ENCODE measurements around the gene MAP7. TPM values are rescaled to one million over a fixed set of nuclear protein-coding genes. Genes with fewer than 3 reads are reported as not detected.

The MAP7 gene
- total RNA-seq, 2 donors from 2014 or later: 35.1 to 45.2 TPM

GRCh38 chr6:136467186-136467585 lies 83.0 kb downstream of the MAP7 start:
- TF ChIP-seq POLR2AphosphoS5 (IDR thresholded peaks at IDR 0.05) (no peak), CTCF (IDR thresholded peaks at IDR 0.05) (no peak)
- Histone ChIP-seq H3K9me3 (no peaks in the 10 kb centered on the region), H3K27me3 (replicated peaks; ENCODE audit: insufficient read depth) (no peaks in the 10 kb centered on the region), H3K4me3 (no peak overlapping the region), H3K27ac (no peak overlapping the region), H3K36me3 (no peaks in the 10 kb centered on the region), H3K4me1 (replicated peaks) (no peaks in the 10 kb centered on the region)
- no peak for DNase-seq (ENCODE audit: low spot score)
- WGBS: 69% methylated on average over 1 of the region's 1 CpG
- intact Hi-C loops (cut with DNase I): no loop called here

- no peak for DNase-seq (ENCODE audit: low spot score)
- no peaks in the 10 kb centered on the region for H3K36me3 ChIP-seq
- WGBS: 52% methylated on average over 4 of the region's 4 CpGs
- H3K4me3 ChIP-seq: no peak overlapping the region
- TF ChIP-seq POLR2A (IDR thresholded peaks at IDR 0.05): no peak
- no peaks in the 10 kb centered on the region for H3K27me3 ChIP-seq (replicated peaks; ENCODE audit: insufficient read depth)
- intact Hi-C loops (cut with DNase I): no loop called here
- no peaks in the 10 kb centered on the region for H3K9me3 ChIP-seq
- no peaks in the 10 kb centered on the region for H3K4me1 ChIP-seq (replicated peaks)
- H3K27ac ChIP-seq: no peak overlapping the region
Measured at GRCh38 chr6:136466777-136467176, 83.4 kb downstream of the MAP7 start.

DNA sequence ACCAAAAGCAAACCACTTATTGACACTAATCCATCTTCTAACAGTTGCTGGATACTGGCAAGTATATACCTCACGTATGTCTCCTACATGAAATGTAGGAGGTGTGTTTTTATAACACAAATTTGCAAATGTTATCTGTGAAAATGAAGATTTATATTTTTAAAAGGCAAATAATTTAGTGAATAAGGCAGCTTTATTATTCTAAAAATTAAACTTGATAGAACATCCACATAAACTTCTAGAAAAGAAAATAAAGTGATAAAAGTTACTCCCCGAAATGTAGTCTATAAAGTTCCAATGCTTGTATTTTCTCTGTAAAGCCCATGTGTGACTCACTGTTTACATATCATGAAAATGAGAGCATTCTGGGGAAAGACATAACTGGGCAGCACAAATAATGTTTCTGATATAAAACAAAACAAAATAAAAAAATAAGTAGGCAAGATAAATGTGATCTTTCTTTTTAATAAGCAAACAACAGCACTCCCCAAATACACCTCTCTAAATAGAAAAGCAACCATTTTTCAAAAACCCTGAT lies 84.4 kb downstream of the MAP7 start:
- TF ChIP-seq POLR2AphosphoS5 (IDR thresholded peaks at IDR 0.05): no peak
- no peak for TF ChIP-seq CTCF (IDR thresholded peaks at IDR 0.05)
- TF ChIP-seq POLR2A (IDR thresholded peaks at IDR 0.05): no peak
- H3K27ac ChIP-seq: no peak overlapping the region
- no peaks in the 10 kb centered on the region for H3K9me3 ChIP-seq
- 41% methylated on average over 2 of the region's 2 CpGs for WGBS
- no peaks in the 10 kb centered on the region for H3K36me3 ChIP-seq
- no peaks in the 10 kb centered on the region for H3K4me1 ChIP-seq (replicated peaks)
- DNase-seq (ENCODE audit: low spot score): no peak
- no peaks in the 10 kb centered on the region for H3K27me3 ChIP-seq (replicated peaks; ENCODE audit: insufficient read depth)
- intact Hi-C loops (cut with DNase I): no loop called here
- no peak overlapping the region for H3K4me3 ChIP-seq

- intact Hi-C loops (cut with DNase I): no loop called here
- H3K4me1 ChIP-seq (replicated peaks): no peaks in the 10 kb centered on the region
- no peak for DNase-seq (ENCODE audit: low spot score)
- H3K36me3 ChIP-seq: no peaks in the 10 kb centered on the region
- H3K27me3 ChIP-seq (replicated peaks; ENCODE audit: insufficient read depth): no peaks in the 10 kb centered on the region
- H3K4me3 ChIP-seq: no peak overlapping the region
- no peaks in the 10 kb centered on the region for H3K9me3 ChIP-seq
- WGBS: 81% methylated on average over 4 of the region's 4 CpGs
- no peak overlapping the region for H3K27ac ChIP-seq
- TF ChIP-seq CTCF (IDR thresholded peaks at IDR 0.05): no peak
- no peak for TF ChIP-seq POLR2AphosphoS5 (IDR thresholded peaks at IDR 0.05)
Measured at GRCh38 chr6:136464874-136465273, 85.3 kb downstream of the MAP7 start.

DNA sequence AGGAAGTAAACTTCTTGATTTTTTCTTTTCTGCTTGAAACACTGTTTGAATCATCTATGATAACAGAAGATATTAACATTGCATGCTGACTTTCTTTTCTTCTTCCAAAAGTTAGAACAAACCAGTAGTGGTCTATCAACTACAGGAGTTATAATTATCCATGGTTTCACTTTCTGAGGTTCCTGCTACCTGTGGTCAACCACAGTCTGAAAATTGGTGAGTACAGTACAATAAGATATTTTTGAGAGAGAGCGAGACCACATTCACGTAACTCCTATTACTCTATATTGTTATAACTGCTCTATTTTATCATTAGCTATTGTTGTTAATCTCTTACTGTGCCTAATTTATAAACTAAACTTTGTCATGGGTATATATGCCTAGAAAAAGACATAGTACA lies 86.1 kb downstream of the MAP7 start:
- no peak for DNase-seq (ENCODE audit: low spot score)
- H3K9me3 ChIP-seq: no peaks in the 10 kb centered on the region
- TF ChIP-seq CTCF (IDR thresholded peaks at IDR 0.05): no peak
- no peak for TF ChIP-seq POLR2A (IDR thresholded peaks at IDR 0.05)
- TF ChIP-seq POLR2AphosphoS5 (IDR thresholded peaks at IDR 0.05): no peak
- intact Hi-C loops (cut with DNase I): no loop called here
- no peaks in the 10 kb centered on the region for H3K4me1 ChIP-seq (replicated peaks)
- WGBS: 96% methylated on average over 2 of the region's 2 CpGs
- no peak overlapping the region for H3K27ac ChIP-seq
- no peaks in the 10 kb centered on the region for H3K27me3 ChIP-seq (replicated peaks; ENCODE audit: insufficient read depth)
- no peaks in the 10 kb centered on the region for H3K36me3 ChIP-seq
- H3K4me3 ChIP-seq: no peak overlapping the region
